IPS-18a (cell line): ENCODE data around the gene CC2D1A.

Experiments
- H3K27ac ChIP-seq: one replicate; pipeline ENCODE4 v1.5.1; 2013; ENCODE audit warnings: low read length
- H3K27me3 ChIP-seq: one replicate; pipeline ENCODE4 v1.6.1; 2013; ENCODE audit warnings: mild to moderate bottlenecking, low read length; ENCODE audit not compliant: control insufficient read depth, insufficient read depth
- H3K36me3 ChIP-seq: one replicate; pipeline ENCODE4 v1.6.1; 2013; ENCODE audit warnings: low read depth, low read length; ENCODE audit not compliant: control insufficient read depth
- H3K4me1 ChIP-seq: one replicate; pipeline ENCODE4 v1.6.1; 2013; ENCODE audit warnings: low read depth, low read length; ENCODE audit not compliant: control insufficient read depth
- H3K4me3 ChIP-seq: one replicate; pipeline ENCODE4 v1.5.1; 2013; ENCODE audit warnings: low read length
- H3K9ac ChIP-seq: one replicate; pipeline ENCODE4 v1.6.1; 2013; ENCODE audit warnings: mild to moderate bottlenecking, low read length, moderate library complexity
- H3K9me3 ChIP-seq: one replicate; pipeline ENCODE4 v1.6.1; 2013; ENCODE audit warnings: low read depth, low read length; ENCODE audit not compliant: control insufficient read depth

The CC2D1A gene

GRCh38 chr19:13881251-13881691 is 24.7 kb upstream of the CC2D1A start:
- H3K4me3 ChIP-seq = peak overlapping the region; percentile 45
- H3K4me1 ChIP-seq = peaks cover 23% of the 10 kb centered on the region
- H3K9me3 ChIP-seq = no peaks in the 10 kb centered on the region
- peak overlapping the region; percentile 11 for H3K9ac ChIP-seq
- peaks cover 19% of the 10 kb centered on the region for H3K27me3 ChIP-seq
- H3K36me3 ChIP-seq = no peaks in the 10 kb centered on the region
- H3K27ac ChIP-seq = peak overlapping the region; percentile 42

- Histone ChIP-seq H3K4me1 (peaks cover 23% of the 10 kb centered on the region), H3K27ac (peak overlapping the region; percentile 42), H3K36me3 (no peaks in the 10 kb centered on the region), H3K4me3 (peak overlapping the region; percentile 15), H3K9ac (peak overlapping the region; percentile 11), H3K9me3 (no peaks in the 10 kb centered on the region), H3K27me3 (peaks cover 13% of the 10 kb centered on the region)
These were observed 24.1 kb upstream of the CC2D1A start for GRCh38 chr19:13881692-13882418.

GRCh38 chr19:13882419-13882795 is 23.6 kb upstream of the CC2D1A start:
- peaks cover 23% of the 10 kb centered on the region for H3K4me1 ChIP-seq
- no peaks in the 10 kb centered on the region for H3K36me3 ChIP-seq
- no peak overlapping the region for H3K27ac ChIP-seq

GRCh38 chr19:13882836-13883235 is 23.2 kb upstream of the CC2D1A start:
- peaks cover 8% of the 10 kb centered on the region for H3K27me3 ChIP-seq
- no peak overlapping the region for H3K9ac ChIP-seq
- peaks cover 23% of the 10 kb centered on the region for H3K4me1 ChIP-seq
- H3K27ac ChIP-seq = no peak overlapping the region
- H3K36me3 ChIP-seq = no peaks in the 10 kb centered on the region
- H3K9me3 ChIP-seq = no peaks in the 10 kb centered on the region
- no peak overlapping the region for H3K4me3 ChIP-seq

More at GRCh38 chr19:13882419-13882795, 23.6 kb upstream of the CC2D1A start:
- no peak overlapping the region for H3K9ac ChIP-seq
- H3K9me3 ChIP-seq = no peaks in the 10 kb centered on the region
- H3K4me3 ChIP-seq = no peak overlapping the region
- H3K27me3 ChIP-seq = peaks cover 8% of the 10 kb centered on the region

GRCh38 chr19:13883516-13884064 is 22.4 kb upstream of the CC2D1A start:
- H3K27ac ChIP-seq = no peak overlapping the region
- no peak overlapping the region for H3K4me3 ChIP-seq
- no peak overlapping the region for H3K9ac ChIP-seq
- no peaks in the 10 kb centered on the region for H3K9me3 ChIP-seq
- H3K27me3 ChIP-seq = peaks cover 8% of the 10 kb centered on the region
- no peaks in the 10 kb centered on the region for H3K36me3 ChIP-seq
- H3K4me1 ChIP-seq = peaks cover 23% of the 10 kb centered on the region

GRCh38 chr19:13884726-13885591 is 21.0 kb upstream of the CC2D1A start:
- Histone ChIP-seq H3K36me3 (no peaks in the 10 kb centered on the region), H3K9me3 (no peaks in the 10 kb centered on the region), H3K4me1 (peaks cover 23% of the 10 kb centered on the region), H3K9ac (no peak overlapping the region), H3K27me3 (no peaks in the 10 kb centered on the region), H3K27ac (no peak overlapping the region), H3K4me3 (no peak overlapping the region)

GRCh38 chr19:13885826-13886365 is 20.1 kb upstream of the CC2D1A start:
- Histone ChIP-seq H3K9ac (no peak overlapping the region), H3K4me1 (peaks cover 17% of the 10 kb centered on the region), H3K27me3 (no peaks in the 10 kb centered on the region), H3K27ac (no peak overlapping the region), H3K36me3 (no peaks in the 10 kb centered on the region), H3K9me3 (no peaks in the 10 kb centered on the region), H3K4me3 (no peak overlapping the region)

GRCh38 chr19:13887018-13887436 is 19.0 kb upstream of the CC2D1A start:
- peaks cover 7% of the 10 kb centered on the region for H3K4me1 ChIP-seq
- H3K36me3 ChIP-seq = no peaks in the 10 kb centered on the region
- no peak overlapping the region for H3K27ac ChIP-seq
- H3K9me3 ChIP-seq = no peaks in the 10 kb centered on the region
- H3K4me3 ChIP-seq = no peak overlapping the region
- H3K9ac ChIP-seq = no peak overlapping the region
- H3K27me3 ChIP-seq = no peaks in the 10 kb centered on the region

GRCh38 chr19:13887517-13887916 is 18.5 kb upstream of the CC2D1A start:
- Histone ChIP-seq H3K27me3 (no peaks in the 10 kb centered on the region), H3K9me3 (no peaks in the 10 kb centered on the region), H3K4me1 (peaks cover 2% of the 10 kb centered on the region), H3K4me3 (no peak overlapping the region), H3K9ac (no peak overlapping the region), H3K27ac (no peak overlapping the region), H3K36me3 (no peaks in the 10 kb centered on the region)

GRCh38 chr19:13888281-13888680 is 17.7 kb upstream of the CC2D1A start:
- no peak overlapping the region for H3K4me3 ChIP-seq
- no peaks in the 10 kb centered on the region for H3K9me3 ChIP-seq
- no peaks in the 10 kb centered on the region for H3K27me3 ChIP-seq
- H3K36me3 ChIP-seq = no peaks in the 10 kb centered on the region
- no peak overlapping the region for H3K27ac ChIP-seq
- H3K4me1 ChIP-seq = no peaks in the 10 kb centered on the region
- no peak overlapping the region for H3K9ac ChIP-seq

- H3K9me3 ChIP-seq = no peaks in the 10 kb centered on the region
- no peak overlapping the region for H3K9ac ChIP-seq
- H3K27ac ChIP-seq = no peak overlapping the region
- no peaks in the 10 kb centered on the region for H3K4me1 ChIP-seq
- H3K27me3 ChIP-seq = no peaks in the 10 kb centered on the region
- H3K36me3 ChIP-seq = no peaks in the 10 kb centered on the region
- no peak overlapping the region for H3K4me3 ChIP-seq
These were observed 15.9 kb upstream of the CC2D1A start for GRCh38 chr19:13890136-13890535.
